Myocyte (in vitro differentiated cells): ENCODE results near the gene MRPL39. TPM values are rescaled to one million over a fixed set of nuclear protein-coding genes. Genes with fewer than 3 reads are reported as not detected.
A peak's percentile ranks its signal among the peaks of the same experiment; 100 is the strongest.
"Not testable (repeated sequence)": the region's sequence is repeated elsewhere in the genome, so short reads cannot be mapped to it uniquely, and the experiment has no call there.

Experiments
- DNase-seq: peaks from one replicate; pipeline ENCODE4 v3.0.0-alpha.2; 2012; ENCODE audit warnings: low read depth
- polyA plus RNA-seq: library from polyadenylated mRNA; unstranded; fragments of >200 nt; gene quantifications from one replicate; pipeline ENCODE4 v1.2.1, GENCODE V29; 2012; ENCODE audit warnings: missing spikeins
- total RNA-seq: library from RNA; depleted of rRNA; stranded (reverse); fragments of >200 nt; gene quantifications from 2 replicates; pipeline ENCODE4 v1.2.3, GENCODE V29; 2014

Gene MRPL39
- total RNA-seq: 33.2 and 46.0 TPM in 2 replicates
- 20.1 TPM for polyA plus RNA-seq

DNA sequence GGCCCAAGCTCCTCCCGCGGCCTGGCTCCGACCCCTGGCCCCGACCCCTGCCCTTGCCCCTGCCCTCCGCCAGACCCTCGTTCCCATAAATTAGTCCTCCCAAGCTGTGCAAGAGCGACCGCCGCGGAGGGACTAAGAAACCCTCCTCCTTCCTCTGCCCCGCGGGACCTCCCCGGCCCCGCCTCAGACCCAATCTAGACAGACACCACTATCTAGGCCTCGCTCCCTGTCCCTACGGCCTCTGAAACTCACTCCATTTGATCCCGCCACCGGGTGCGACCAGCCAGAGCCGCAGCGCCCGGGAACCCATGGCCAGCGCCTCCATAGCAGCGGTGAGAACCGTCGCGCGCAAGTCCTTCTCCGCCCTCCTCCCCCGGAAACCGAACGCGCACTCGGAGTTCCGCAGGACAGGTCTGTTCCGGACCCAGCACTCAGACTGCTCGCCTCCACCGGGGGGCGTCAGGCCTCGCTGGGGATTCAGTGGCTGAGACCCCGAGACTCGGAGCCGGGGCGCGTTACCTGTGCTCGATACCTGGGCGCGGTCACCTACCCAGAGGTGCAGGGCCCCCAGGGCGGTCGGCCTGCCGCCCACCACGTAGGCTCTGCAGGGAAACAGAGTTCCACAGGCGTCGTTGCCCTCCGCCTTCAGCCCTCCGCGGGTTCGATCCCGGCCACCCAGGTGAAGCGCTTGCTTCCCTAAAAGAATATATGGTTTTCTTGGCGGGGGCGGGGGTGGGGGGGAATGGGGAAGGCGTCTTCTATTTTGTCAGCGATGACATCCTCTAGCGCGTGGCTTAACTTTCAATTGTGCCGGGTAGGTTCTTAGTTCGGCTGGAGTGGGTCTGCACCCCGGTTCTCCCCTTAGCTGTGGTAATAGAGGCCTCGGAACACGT lies at the start of gene MRPL39:
Gene MRPL39, minus strand, starts transcription at position 331 of the 893 bp plus-strand sequence. Its CDS starts 6 bp downstream, at position 325.
- DNase-seq: peak; percentile 92

DNA sequence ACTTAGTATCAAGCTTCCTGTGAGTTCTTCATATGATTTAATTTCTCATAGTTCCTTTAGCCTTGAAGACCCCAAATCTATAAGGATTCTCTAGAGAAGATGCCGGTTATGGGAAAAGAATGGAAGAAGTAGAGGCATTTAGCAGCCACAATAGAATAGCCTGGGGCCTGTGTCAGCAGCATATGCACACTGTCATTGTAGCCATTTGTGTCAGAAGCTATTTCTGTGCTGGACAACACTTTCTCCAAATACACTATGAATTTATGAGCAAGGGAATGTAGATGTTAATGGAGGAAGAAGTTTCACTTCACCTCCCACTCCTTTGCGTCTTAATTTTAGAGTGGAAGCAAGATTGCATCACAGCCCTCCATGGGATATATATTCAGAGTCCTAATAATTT lies 49.1 kb upstream of the MRPL39 start:
- DNase-seq: peak; percentile 23

GRCh38 chr21:25649146-25649545 lies 41.9 kb upstream of the MRPL39 start:
- no peak for DNase-seq

GRCh38 chr21:25647647-25648046 lies 40.4 kb upstream of the MRPL39 start:
- DNase-seq: peak; percentile 20

DNA sequence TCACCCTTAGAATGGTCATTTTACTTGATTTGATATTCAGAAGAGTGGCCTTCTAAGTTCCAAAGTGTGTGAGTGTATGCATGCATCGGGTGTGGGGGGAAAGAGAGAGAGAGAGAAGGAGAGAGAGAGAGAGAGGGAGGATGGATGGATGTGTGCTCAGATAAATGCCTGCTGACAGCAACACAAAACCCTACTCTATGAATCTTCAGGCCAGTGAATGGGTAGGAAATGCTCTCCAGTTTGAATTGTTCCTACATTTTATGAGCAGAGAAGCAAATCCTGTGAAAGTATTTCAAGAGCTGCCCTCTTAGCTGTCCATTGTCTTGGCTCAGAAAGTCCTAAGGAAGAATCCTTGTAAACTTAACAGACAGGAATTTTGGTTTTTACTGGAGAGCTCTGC lies 39.2 kb upstream of the MRPL39 start:
- no peak for DNase-seq

DNA sequence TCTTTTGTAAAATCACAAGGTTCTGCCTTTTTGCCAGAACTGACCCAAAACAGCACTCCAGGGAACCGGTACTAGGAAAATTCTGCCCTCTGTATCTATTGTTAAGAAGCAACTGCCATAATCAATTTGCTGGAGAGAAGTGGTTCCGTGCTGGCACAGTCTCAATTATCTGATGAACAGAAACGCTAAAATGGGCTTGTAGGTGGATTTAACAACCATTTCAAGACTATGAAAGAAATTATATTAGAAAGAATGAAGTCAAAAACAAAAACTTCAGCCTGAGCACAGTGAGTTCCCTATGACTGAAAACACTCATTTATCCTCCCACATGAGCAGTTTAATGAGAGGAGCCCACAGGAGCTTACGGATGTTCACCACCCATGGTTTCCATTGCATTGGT lies 36.2 kb upstream of the MRPL39 start:
- no peak for DNase-seq

DNA sequence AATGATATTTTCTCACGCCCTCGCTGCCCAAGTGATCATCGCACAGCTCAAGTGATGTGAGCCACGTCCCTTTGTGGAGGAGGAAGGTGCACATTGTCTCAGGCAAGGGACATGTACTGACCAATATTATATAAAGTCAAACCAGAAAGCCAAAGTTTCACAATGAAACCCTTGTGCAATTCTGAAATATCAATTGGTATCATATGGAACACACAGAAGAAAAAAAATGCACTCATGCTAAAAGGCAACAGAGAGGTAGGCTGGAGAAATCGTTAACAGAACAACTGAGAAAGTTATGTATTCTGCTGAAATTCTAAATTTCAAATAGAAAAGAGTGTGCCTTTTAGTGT lies 33.6 kb upstream of the MRPL39 start:
- DNase-seq: no peak

DNA sequence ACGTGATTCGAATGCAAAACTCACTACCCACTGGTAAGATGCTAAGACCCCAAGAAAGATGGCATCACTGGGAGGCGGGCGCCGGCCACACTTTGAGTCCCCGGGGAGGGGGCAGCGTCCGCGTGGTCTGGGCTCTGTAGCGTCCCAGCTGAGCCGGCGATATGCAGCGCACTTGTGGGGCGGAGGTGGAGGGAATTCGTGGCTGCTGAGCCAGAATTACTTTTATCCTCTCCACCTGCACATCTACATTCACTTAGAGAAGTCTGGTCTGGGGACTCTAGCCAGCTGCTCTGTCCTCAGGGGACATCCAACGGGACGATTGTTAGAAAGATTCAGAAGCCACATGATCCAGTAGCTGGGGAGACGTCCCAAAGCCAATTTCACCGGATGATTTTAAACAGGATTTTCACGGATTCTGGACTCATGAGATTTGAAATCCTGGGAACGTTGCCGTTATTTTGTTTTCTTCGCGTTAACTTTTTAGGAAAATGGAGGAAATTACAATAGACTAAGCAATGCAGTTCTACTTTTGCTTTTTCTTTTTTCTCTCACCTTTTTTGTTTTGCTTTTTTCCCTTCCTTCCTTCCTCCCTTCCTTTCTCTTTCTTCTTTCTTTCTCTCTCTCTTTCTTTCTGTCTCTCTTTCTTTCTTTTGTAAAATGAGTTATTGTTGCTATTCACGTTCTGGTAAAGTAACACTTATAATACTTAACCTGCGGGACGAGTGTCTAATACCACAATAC lies 33.1 kb upstream of the MRPL39 start:
- DNase-seq: peak; percentile 78

- peak; percentile 64 for DNase-seq
These were observed 32.4 kb upstream of the MRPL39 start for GRCh38 chr21:25639551-25640201.

DNA sequence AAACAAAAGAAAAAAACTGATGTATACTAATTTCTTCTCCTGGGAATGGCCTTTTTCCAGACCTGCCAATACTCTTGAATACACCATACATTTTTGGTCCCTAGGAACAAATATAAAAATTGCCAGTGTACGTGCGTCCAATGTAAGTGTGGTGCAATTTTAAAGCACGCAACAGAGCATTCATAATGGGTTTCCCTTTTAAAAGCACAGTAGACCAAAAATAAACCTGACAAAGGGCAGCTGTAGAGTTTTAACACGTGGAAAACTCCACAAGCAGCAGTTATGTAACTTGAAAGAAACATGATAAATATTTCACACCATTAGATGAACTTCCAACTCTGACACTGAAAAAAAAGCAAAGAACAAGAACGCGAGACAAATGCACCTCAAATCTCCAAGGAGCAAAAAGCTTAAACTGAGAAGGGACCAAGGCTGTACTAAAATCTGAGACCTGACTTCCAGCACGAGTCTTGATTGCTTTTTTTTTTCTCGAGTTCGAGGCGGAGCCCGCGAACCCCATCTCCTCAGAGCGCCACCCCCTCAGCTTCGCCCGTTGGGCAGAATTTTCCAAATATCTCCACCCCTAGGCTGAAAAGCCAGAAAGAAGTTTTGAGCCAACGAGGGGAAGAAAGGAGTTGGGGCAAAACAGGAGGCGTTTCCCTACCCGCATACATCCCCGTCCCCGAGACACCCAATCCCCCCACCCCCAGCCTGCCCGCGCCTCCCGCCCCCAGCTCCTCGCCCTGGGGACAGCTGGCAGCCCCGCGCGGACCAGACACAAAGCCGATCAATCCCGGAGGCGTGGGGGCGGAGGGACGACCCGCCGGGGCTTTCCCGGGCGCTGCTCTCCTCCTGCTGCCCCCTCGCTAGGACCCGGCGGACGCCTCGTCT lies 31.6 kb upstream of the MRPL39 start, which contains the start of gene JAM2:
Gene JAM2, plus strand, starts transcription at position 599 of the 891 bp plus-strand sequence. CDS start 564 bp downstream, outside the sequence.
- peak; percentile 83 for DNase-seq

- DNase-seq: peak; percentile 49
These were observed 30.8 kb upstream of the MRPL39 start for GRCh38 chr21:25637851-25638659.

DNA sequence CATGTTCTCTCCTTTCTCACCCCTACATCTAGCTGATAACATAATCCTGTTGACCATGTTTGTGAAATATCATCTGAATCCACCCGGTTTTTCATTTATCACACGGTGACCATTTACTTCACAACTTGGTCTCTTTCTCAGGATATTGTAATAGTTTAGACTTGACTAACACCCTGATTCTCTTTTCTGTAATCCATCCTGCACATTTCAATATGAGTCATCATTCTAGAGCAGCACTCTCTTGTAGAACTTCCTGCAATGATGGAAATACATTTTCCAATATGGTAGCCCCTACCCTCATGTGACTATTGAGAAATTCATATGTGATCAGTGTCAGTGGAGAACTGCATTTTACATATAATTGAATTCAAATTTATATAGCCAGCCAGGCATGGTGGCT lies 29.4 kb upstream of the MRPL39 start:
- no peak for DNase-seq

GRCh38 chr21:25635310-25635709 lies 28.0 kb upstream of the MRPL39 start:
- DNase-seq: no peak

GRCh38 chr21:25632296-25632695 lies 25.0 kb upstream of the MRPL39 start:
- DNase-seq: no peak

DNA sequence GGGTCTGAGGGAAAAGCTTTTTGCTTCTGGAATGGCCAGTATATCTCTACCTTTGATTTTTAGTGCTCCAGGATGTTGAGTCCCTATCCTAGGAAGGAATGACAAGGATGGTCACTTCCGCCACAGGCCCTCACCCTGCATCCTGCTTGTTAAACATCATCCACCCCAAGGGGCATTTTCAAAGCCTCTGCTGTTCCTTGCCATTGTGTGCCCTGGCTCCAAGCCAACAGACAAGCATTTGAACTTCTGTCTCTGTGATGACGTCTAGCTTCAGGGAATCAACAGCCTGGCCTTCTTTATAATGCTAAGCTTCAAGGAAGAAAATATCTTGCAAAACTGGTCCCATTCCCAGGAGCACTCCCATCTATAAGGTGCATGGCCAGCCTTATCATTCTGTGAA lies 19.5 kb upstream of the MRPL39 start:
- no peak for DNase-seq

- DNase-seq: not testable (repeated sequence)
These were observed 18.7 kb upstream of the MRPL39 start for GRCh38 chr21:25625776-25626555.

DNA sequence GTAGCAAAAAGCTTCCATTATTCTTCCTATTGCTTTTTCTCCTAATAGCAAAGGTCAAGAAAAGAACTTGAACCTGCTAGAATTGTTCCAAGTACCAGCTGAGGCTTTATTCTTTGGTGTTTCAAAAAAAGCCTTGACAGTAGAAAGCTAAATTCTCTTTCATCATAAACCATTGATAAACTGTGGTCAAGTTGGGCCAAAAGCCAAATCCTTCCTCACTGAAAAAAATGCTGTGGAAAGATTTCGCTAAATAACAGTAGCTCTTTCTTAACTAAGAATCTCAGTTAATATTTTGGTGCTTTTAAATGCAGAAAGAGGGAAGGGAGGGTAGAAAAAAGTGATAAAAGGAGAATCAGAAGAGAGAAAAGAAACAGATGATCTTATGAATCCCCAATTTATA lies 17.8 kb upstream of the MRPL39 start:
- no peak for DNase-seq

DNA sequence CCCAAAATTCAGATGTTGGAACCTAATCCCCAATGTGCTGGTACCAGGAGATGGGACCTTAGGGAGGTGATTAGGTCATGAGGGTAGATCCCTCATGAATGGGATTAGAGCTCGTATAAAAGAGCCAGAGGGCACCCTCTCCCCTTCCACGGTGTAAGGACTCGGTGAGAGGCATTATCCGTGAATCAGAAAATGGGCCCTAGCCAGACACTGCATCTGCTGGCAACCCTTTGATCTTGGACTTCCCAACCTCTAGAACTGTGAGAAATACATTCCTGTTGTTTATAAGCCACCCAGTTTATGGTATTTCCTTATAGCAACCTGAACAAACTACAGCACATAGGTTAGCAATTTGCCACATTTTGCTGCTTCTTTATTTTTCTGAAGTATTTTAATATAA lies 17.2 kb upstream of the MRPL39 start:
- DNase-seq: no peak

DNA sequence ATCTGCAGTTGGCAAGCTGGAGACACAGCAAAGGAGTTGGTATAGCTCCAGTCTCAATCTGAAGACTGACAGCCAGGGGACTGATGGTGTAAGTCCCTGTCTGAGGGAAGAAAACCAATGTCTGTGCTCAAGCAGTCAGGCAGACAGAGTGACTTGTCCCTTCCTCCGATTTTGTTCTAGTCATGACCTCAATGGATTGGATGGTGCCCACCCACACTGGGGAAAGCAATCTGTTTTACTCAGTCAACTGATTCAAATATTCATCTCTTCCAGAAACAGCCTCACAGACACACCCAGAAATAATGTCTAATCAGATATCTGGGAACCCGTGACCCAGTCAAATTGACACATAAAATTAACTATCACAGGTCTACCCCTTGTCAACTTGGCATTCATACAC lies 11.9 kb upstream of the MRPL39 start:
- no peak for DNase-seq
